HG03460 (cell line): ENCODE measurements around the gene DPY19L2.
"Not testable (repeated sequence)": the region's sequence is repeated elsewhere in the genome, so short reads cannot be mapped to it uniquely, and the experiment has no call there.

Experiments
- ATAC-seq: cut with Tn5 transposase; IDR thresholded peaks from one replicate; pipeline ENCODE4 v1.9.1; 2021; ENCODE audit not compliant: unreplicated experiment

The DPY19L2 gene

GRCh38 chr12:63668800-63669365 is 590 bp upstream of the DPY19L2 start:
- peak; percentile 39 for ATAC-seq

- ATAC-seq: not testable (repeated sequence)
These were observed 5.3 kb downstream of the DPY19L2 start for GRCh38 chr12:63663005-63663404.

GRCh38 chr12:63658501-63658900 is 9.8 kb downstream of the DPY19L2 start:
- ATAC-seq: not testable (repeated sequence)

- ATAC-seq: not testable (repeated sequence)
These were observed 11.9 kb downstream of the DPY19L2 start for GRCh38 chr12:63656407-63656806.

GRCh38 chr12:63655543-63656257 is 12.6 kb downstream of the DPY19L2 start:
- not testable (repeated sequence) for ATAC-seq

GRCh38 chr12:63654481-63654880 is 13.8 kb downstream of the DPY19L2 start:
- ATAC-seq: not testable (repeated sequence)

GRCh38 chr12:63649517-63649916 is 18.8 kb downstream of the DPY19L2 start:
- not testable (repeated sequence) for ATAC-seq

GRCh38 chr12:63643381-63644140 is 24.7 kb downstream of the DPY19L2 start:
- not testable (repeated sequence) for ATAC-seq

GRCh38 chr12:63624258-63624657 is 44.0 kb downstream of the DPY19L2 start:
- ATAC-seq: not testable (repeated sequence)

- not testable (repeated sequence) for ATAC-seq
These were observed 52.7 kb downstream of the DPY19L2 start for GRCh38 chr12:63615544-63615943.

- not testable (repeated sequence) for ATAC-seq
These were observed 57.0 kb downstream of the DPY19L2 start for GRCh38 chr12:63611285-63611684.

- not testable (repeated sequence) for ATAC-seq
These were observed 59.0 kb downstream of the DPY19L2 start for GRCh38 chr12:63609281-63609680.

GRCh38 chr12:63604985-63605384 is 63.3 kb downstream of the DPY19L2 start:
- ATAC-seq: not testable (repeated sequence)

GRCh38 chr12:63594828-63595227 is 73.5 kb downstream of the DPY19L2 start:
- ATAC-seq: not testable (repeated sequence)

- not testable (repeated sequence) for ATAC-seq
These were observed 83.9 kb downstream of the DPY19L2 start for GRCh38 chr12:63584426-63584825.

- ATAC-seq: not testable (repeated sequence)
These were observed 85.0 kb downstream of the DPY19L2 start for GRCh38 chr12:63583289-63583688.

- not testable (repeated sequence) for ATAC-seq
These were observed 90.7 kb downstream of the DPY19L2 start for GRCh38 chr12:63577631-63578030.

GRCh38 chr12:63572038-63572437 is 96.3 kb downstream of the DPY19L2 start:
- ATAC-seq: not testable (repeated sequence)

GRCh38 chr12:63558445-63558844 is 109.8 kb downstream of the DPY19L2 start:
- ATAC-seq: not testable (repeated sequence)

GRCh38 chr12:63551397-63551796 is 116.9 kb downstream of the DPY19L2 start:
- ATAC-seq: not testable (repeated sequence)

GRCh38 chr12:63549034-63549433 is 119.3 kb downstream of the DPY19L2 start:
- ATAC-seq: not testable (repeated sequence)
